Measurements from ENCODE around the gene CNOT6.

DNA sequence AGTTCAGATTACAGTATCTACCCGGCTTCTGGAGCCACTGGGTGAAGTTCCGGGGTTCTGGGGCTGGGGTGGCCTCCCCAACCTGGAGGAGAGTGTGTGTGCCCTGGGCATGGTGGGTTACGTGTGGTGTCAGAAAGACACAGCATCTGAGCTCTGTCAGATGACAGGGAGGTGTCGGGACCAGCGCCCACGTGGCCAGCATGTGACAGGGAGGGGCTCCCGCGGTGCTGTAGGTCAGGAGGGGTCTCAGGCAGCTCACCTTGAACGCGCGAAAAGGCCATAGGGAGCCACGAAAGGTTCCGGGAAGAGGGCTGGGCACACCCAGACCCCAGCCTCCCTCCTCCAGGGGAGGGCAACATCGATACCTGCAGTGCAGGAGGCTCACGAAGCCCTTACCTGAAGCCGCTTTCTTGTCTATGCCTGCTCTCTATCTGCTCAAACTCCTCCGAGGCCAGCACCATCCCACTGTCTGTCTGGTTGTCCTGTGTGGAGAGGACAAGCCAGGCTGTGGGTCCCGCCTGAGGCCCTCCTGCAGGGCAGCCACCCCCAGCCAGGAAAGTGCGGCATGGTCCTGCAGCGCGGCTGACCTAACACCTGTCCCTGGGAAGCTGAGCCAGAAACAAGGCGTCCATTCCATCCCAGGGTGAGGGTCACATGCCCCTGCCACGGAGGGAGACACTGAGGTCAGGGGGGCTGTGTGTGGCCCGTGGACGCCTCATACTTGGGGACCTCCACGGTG lies 114.6 kb downstream of the CNOT6 start:
- TF ChIP-seq, protein P1, sequence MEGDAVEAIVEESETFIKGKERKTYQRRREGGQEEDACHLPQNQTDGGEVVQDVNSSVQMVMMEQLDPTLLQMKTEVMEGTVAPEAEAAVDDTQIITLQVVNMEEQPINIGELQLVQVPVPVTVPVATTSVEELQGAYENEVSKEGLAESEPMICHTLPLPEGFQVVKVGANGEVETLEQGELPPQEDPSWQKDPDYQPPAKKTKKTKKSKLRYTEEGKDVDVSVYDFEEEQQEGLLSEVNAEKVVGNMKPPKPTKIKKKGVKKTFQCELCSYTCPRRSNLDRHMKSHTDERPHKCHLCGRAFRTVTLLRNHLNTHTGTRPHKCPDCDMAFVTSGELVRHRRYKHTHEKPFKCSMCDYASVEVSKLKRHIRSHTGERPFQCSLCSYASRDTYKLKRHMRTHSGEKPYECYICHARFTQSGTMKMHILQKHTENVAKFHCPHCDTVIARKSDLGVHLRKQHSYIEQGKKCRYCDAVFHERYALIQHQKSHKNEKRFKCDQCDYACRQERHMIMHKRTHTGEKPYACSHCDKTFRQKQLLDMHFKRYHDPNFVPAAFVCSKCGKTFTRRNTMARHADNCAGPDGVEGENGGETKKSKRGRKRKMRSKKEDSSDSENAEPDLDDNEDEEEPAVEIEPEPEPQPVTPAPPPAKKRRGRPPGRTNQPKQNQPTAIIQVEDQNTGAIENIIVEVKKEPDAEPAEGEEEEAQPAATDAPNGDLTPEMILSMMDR (IDR thresholded peaks at IDR 0.05; ENCODE audit: insufficient read depth, low read length, poor library complexity, severe bottlenecking), result no peak
- no peak for TF ChIP-seq EZH2phosphoT487 (conservative IDR thresholded peaks at IDR 0.05; ENCODE audit: low read length)
